ENCODE data around the gene NXT1. TPM values are rescaled to one million over a fixed set of nuclear protein-coding genes. Genes with fewer than 3 reads are reported as not detected.

Gene NXT1
- total RNA-seq, 2 experiments from 2014 or later = 33.7 to 76.5 TPM

GRCh38 chr20:23404196-23404595 is 53.6 kb downstream of the NXT1 start:
- Histone ChIP-seq H3K4me3 (ENCODE audit: low read depth, low read length, poor library complexity, severe bottlenecking) (no peak overlapping the region), H3K36me3 (ENCODE audit: insufficient read depth, low read length) (peaks cover 29% of the 10 kb centered on the region), H3K27ac (ENCODE audit: low read depth, low read length, poor library complexity, severe bottlenecking) (no peak overlapping the region), H4K20me1 (ENCODE audit: insufficient read depth, low read length) (0 out of 2 replicates have a peak, but pooled peaks cover 10% of the 10 kb centered on the region), H3K9me3 (ENCODE audit: low read length) (no peaks in the 10 kb centered on the region), H3K9me2 (ENCODE audit: insufficient read depth, low read length) (no peaks in the 10 kb centered on the region), H3K79me2 (ENCODE audit: insufficient read depth, low read depth, low read length) (peaks cover 27% of the 10 kb centered on the region; the same call in 1 of the 2 replicates), H3K4me1 (ENCODE audit: insufficient read depth, low read length, poor library complexity, severe bottlenecking) (no peaks in the 10 kb centered on the region), H2AFZ (ENCODE audit: low read length) (no peak overlapping the region), H3K4me2 (ENCODE audit: low read length) (no peak overlapping the region)
- DNase-seq (ENCODE audit: low spot score) = no peak
- POLR2A ChIA-PET = interaction anchor here (0.7 to 1.1 kb wide), 3 partner anchors 12 to 13 kb away, joined by 3 to 4 read pairs (median 3); no protein-coding TSS in a partner anchor
- TF ChIP-seq EZH2phosphoT487 (IDR thresholded peaks at IDR 0.05; ENCODE audit: borderline replicate concordance, low read depth, low read length) (no peak), CTCF (conservative IDR thresholded peaks at IDR 0.05; ENCODE audit: low read length) (no peak)
- intact Hi-C loops (cut with micrococcal nuclease; ENCODE audit: unreplicated experiment) = no loop called here
- CTCF ChIA-PET (ENCODE audit: unreplicated experiment) = no interaction called here
- BruUV-seq (replicated peaks) = no TSS peak

Small RNA genes within 50 kb of the gene (small RNA-seq; reads per million reads assigned to genes)
- not detected for gene RNA5SP479

Other genes starting within 250 kb of the NXT1 start
- 9.3 and 17.7 TPM in 2 replicates for gene GZF1, start 11.4 kb downstream of the NXT1 start, total RNA-seq (2014; rRNA removed; shearing (Covaris generic))
- 17.1 and 20.1 TPM in 2 replicates for gene GZF1, start 11.4 kb downstream of the NXT1 start, total RNA-seq (2022)
- gene NAPB, start 70.7 kb downstream of the NXT1 start, total RNA-seq (2014; rRNA removed; shearing (Covaris generic)) = 9.3 and 12.5 TPM in 2 replicates
- 11.4 and 12.1 TPM in 2 replicates for gene NAPB, start 70.7 kb downstream of the NXT1 start, total RNA-seq (2022)
- gene CSTL1, start 88.9 kb downstream of the NXT1 start, total RNA-seq (2014; rRNA removed; shearing (Covaris generic)) = not detected in 2 replicates
- not detected in 2 replicates for gene CSTL1, start 88.9 kb downstream of the NXT1 start, total RNA-seq (2022)
- gene CST11, start 102.1 kb downstream of the NXT1 start, total RNA-seq (2014; rRNA removed; shearing (Covaris generic)) = not detected in 2 replicates
- gene CST11, start 102.1 kb downstream of the NXT1 start, total RNA-seq (2022) = not detected in 2 replicates
- gene CST8, start 140.3 kb downstream of the NXT1 start, total RNA-seq (2014; rRNA removed; shearing (Covaris generic)) = not detected in 2 replicates
- not detected in 2 replicates for gene CST8, start 140.3 kb downstream of the NXT1 start, total RNA-seq (2022)
- gene CST9L, start 217.7 kb downstream of the NXT1 start, total RNA-seq (2014; rRNA removed; shearing (Covaris generic)) = not detected in 2 replicates
- not detected in 2 replicates for gene CST9L, start 217.7 kb downstream of the NXT1 start, total RNA-seq (2022)